Cardiac muscle cell (in vitro differentiated cells and primary cell): ENCODE data around the gene CHI3L1. TPM values are rescaled to one million over a fixed set of nuclear protein-coding genes. Genes with fewer than 3 reads are reported as not detected.
A peak's percentile ranks its signal among the peaks of the same experiment; 100 is the strongest.

Experiments used
- DNase-seq, 2 donors: peaks; one replicate each; pipeline versions ENCODE4 v3.0.0 to v3.0.0-alpha.2; 2010 to 2017; ENCODE audit warnings: low read depth in 1 of 2, low spot score in 1 of 2
- H3K27ac ChIP-seq: fragments of 200-600 bp; sonication (generic); 2 replicates; pipeline ENCODE4 v1.5.1; 2016
- H3K27me3 ChIP-seq: fragments of 200-600 bp; sonication (generic); 2 replicates; pipeline ENCODE4 v1.6.0; 2016; ENCODE audit warnings: control low read depth
- H3K36me3 ChIP-seq: fragments of 200-600 bp; sonication (generic); 2 replicates; pipeline ENCODE4 v1.5.1; 2016; ENCODE audit warnings: control low read depth
- H3K4me1 ChIP-seq: fragments of 200-600 bp; sonication (generic); 2 replicates; pipeline ENCODE4 v1.8.1; 2017; ENCODE audit warnings: low read depth, mild to moderate bottlenecking, mixed run types
- H3K4me3 ChIP-seq: fragments of 200-600 bp; sonication (generic); 2 replicates; pipeline ENCODE4 v1.5.1; 2016; ENCODE audit warnings: mild to moderate bottlenecking
- H3K9me3 ChIP-seq: fragments of 200-600 bp; sonication (generic); 2 replicates; pipeline ENCODE4 v1.5.1; 2017; ENCODE audit warnings: low read depth, mild to moderate bottlenecking, control low read depth
- CTCF ChIP-seq: IDR thresholded peaks from 2 replicates; pipeline ENCODE4 v1.5.1; 2012; ENCODE audit warnings: low read depth, mild to moderate bottlenecking, low read length
- polyA plus RNA-seq: library from polyadenylated mRNA; unstranded; fragments of >200 nt; fragmentation: Nextera tagmentation; extraction: Ambion mirVana; gene quantifications from 2 replicates; pipeline ENCODE4 v1.2.1, GENCODE V29; 2016
- total RNA-seq: library from RNA; depleted of rRNA; stranded (reverse); fragments of >200 nt; gene quantifications from 2 replicates; pipeline ENCODE4 v1.2.3, GENCODE V29; 2016

The CHI3L1 gene
- total and polyA plus RNA-seq, 2 experiments from 2014 or later = 1.4 TPM; not detected in 1

- TF ChIP-seq CTCF = no peak
Observed at GRCh38 chr1:203190949-203191348, 4.4 kb upstream of the CHI3L1 start.

GRCh38 chr1:203189951-203190352 is 3.4 kb upstream of the CHI3L1 start:
- Histone ChIP-seq H3K9me3 (no peaks in the 10 kb centered on the region), H3K4me1 (peaks cover 9% of the 10 kb centered on the region), H3K27me3 (no peaks in the 10 kb centered on the region), H3K27ac (no peak overlapping the region), H3K36me3 (no peaks in the 10 kb centered on the region), H3K4me3 (no peak overlapping the region)
- TF ChIP-seq CTCF = no peak
- peak in 1 of 2 donors; percentile 44 for DNase-seq

More at GRCh38 chr1:203190949-203191348, 4.4 kb upstream of the CHI3L1 start:
- Histone ChIP-seq H3K36me3 (no peaks in the 10 kb centered on the region), H3K27ac (no peak overlapping the region), H3K9me3 (no peaks in the 10 kb centered on the region), H3K4me3 (no peak overlapping the region), H3K4me1 (peaks cover 9% of the 10 kb centered on the region), H3K27me3 (no peaks in the 10 kb centered on the region)
- DNase-seq = no peak

- DNase-seq = no peak
- H3K4me3 ChIP-seq = no peak overlapping the region
- H3K4me1 ChIP-seq = peaks cover 9% of the 10 kb centered on the region
- no peaks in the 10 kb centered on the region for H3K27me3 ChIP-seq
- H3K9me3 ChIP-seq = no peaks in the 10 kb centered on the region
- no peak for TF ChIP-seq CTCF
- no peaks in the 10 kb centered on the region for H3K36me3 ChIP-seq
- no peak overlapping the region for H3K27ac ChIP-seq
Observed at GRCh38 chr1:203188686-203189232, 2.3 kb upstream of the CHI3L1 start.

- H3K4me3 ChIP-seq = no peak overlapping the region
- peaks cover 9% of the 10 kb centered on the region for H3K4me1 ChIP-seq
- no peaks in the 10 kb centered on the region for H3K9me3 ChIP-seq
- TF ChIP-seq CTCF = no peak
- no peaks in the 10 kb centered on the region for H3K36me3 ChIP-seq
- DNase-seq = no peak
- H3K27me3 ChIP-seq = no peaks in the 10 kb centered on the region
- no peak overlapping the region for H3K27ac ChIP-seq
Observed at GRCh38 chr1:203187689-203188264, 1.3 kb upstream of the CHI3L1 start.

GRCh38 chr1:203187304-203187685 is 791 bp upstream of the CHI3L1 start:
- no peak for DNase-seq
- Histone ChIP-seq H3K27me3 (no peaks in the 10 kb centered on the region), H3K27ac (no peak overlapping the region), H3K9me3 (no peaks in the 10 kb centered on the region), H3K4me1 (peaks cover 9% of the 10 kb centered on the region), H3K4me3 (no peak overlapping the region), H3K36me3 (no peaks in the 10 kb centered on the region)
- TF ChIP-seq CTCF = no peak
